PFSK-1 (cell line): ENCODE measurements around the gene SORBS2.

Source experiments
- POLR2AphosphoS5 ChIP-seq: IDR thresholded peaks from 2 replicates; pipeline ENCODE4 v1.6.1; 2012; ENCODE audit warnings: low read depth, mild to moderate bottlenecking, control low read depth, low read length, moderate library complexity
- REST ChIP-seq, 2 experiments: IDR thresholded peaks; 2 replicates each; pipeline versions ENCODE4 v1.6.1 to v1.8.0; 2011 to 2012; ENCODE audit warnings: low read depth in 2 of 2, low read length in 2 of 2, control low read depth in 1 of 2, inconsistent platforms in 1 of 2, mild to moderate bottlenecking in 1 of 2, moderate library complexity in 1 of 2; ENCODE audit not compliant: insufficient read depth in 1 of 2
- SIN3A ChIP-seq: IDR thresholded peaks from 2 replicates; pipeline ENCODE4 v1.6.1; 2012; ENCODE audit warnings: mild to moderate bottlenecking, low read length, moderate library complexity, borderline replicate concordance; ENCODE audit not compliant: insufficient read depth
- TAF1 ChIP-seq: IDR thresholded peaks from 2 replicates; pipeline ENCODE4 v1.6.1; 2012; ENCODE audit warnings: low read length, control low read depth, borderline replicate concordance; ENCODE audit not compliant: insufficient read depth

GRCh38 chr4:185638548-185639301 is 173.3 kb downstream of the SORBS2 start:
- TF ChIP-seq REST (IDR thresholded peaks at IDR 0.05; ENCODE audit: insufficient read depth in 1 of 2, low read depth in 2 of 2, low read length in 2 of 2) (no peak), POLR2AphosphoS5 (no peak), TAF1 (no peak), SIN3A (no peak)
